Hepatocyte (in vitro differentiated cells): ENCODE results near the gene CCR1. TPM values are rescaled to one million over a fixed set of nuclear protein-coding genes. Genes with fewer than 3 reads are reported as not detected.

Source experiments
- DNase-seq: peaks from one replicate; pipeline ENCODE4 v3.0.0-alpha.2; 2016; ENCODE audit warnings: low spot score
- H2AFZ ChIP-seq: fragments of 200-600 bp; sonication (generic); 2 replicates; pipeline ENCODE4 v1.6.0; 2016; ENCODE audit warnings: antibody characterized with exemption, mild to moderate bottlenecking
- H3K27ac ChIP-seq: fragments of 200-600 bp; sonication (generic); 2 replicates; pipeline ENCODE4 v1.5.1; 2016; ENCODE audit warnings: mild to moderate bottlenecking
- H3K27me3 ChIP-seq: fragments of 200-600 bp; sonication (generic); 2 replicates; pipeline ENCODE4 v1.6.1; 2016
- H3K36me3 ChIP-seq: fragments of 200-600 bp; sonication (generic); replicated peaks from 2 replicates; pipeline ENCODE4 v1.5.1; 2016; ENCODE audit warnings: low read depth; ENCODE audit not compliant: insufficient read depth
- H3K4me1 ChIP-seq: fragments of 200-600 bp; sonication (generic); 2 replicates; pipeline ENCODE4 v1.5.1; 2016; ENCODE audit warnings: mild to moderate bottlenecking, moderate library complexity; ENCODE audit not compliant: insufficient read depth
- H3K4me2 ChIP-seq: fragments of 200-600 bp; sonication (generic); 2 replicates; pipeline ENCODE4 v1.6.0; 2016
- H3K4me3 ChIP-seq: fragments of 200-600 bp; sonication (generic); 2 replicates; pipeline ENCODE4 v1.5.1; 2016; ENCODE audit warnings: mild to moderate bottlenecking
- H3K79me2 ChIP-seq: fragments of 200-600 bp; sonication (generic); 2 replicates; pipeline ENCODE4 v1.6.0; 2017; ENCODE audit warnings: mild to moderate bottlenecking
- H3K9me2 ChIP-seq: fragments of 200-600 bp; sonication (generic); replicated peaks from 2 replicates; pipeline ENCODE4 v1.6.0; 2017; ENCODE audit warnings: mild to moderate bottlenecking; ENCODE audit not compliant: insufficient read depth
- H3K9me3 ChIP-seq: fragments of 200-600 bp; sonication (generic); 2 replicates; pipeline ENCODE4 v1.5.1; 2016; ENCODE audit warnings: low read depth, mild to moderate bottlenecking
- H4K20me1 ChIP-seq: fragments of 200-600 bp; sonication (generic); 2 replicates; pipeline ENCODE4 v1.6.0; 2016; ENCODE audit warnings: mild to moderate bottlenecking; ENCODE audit not compliant: insufficient read depth, poor library complexity, severe bottlenecking
- CTCF ChIP-seq: fragments of 200-600 bp; sonication (generic); IDR thresholded peaks from 2 replicates; pipeline ENCODE4 v1.5.1; 2016; ENCODE audit warnings: antibody characterized with exemption, mild to moderate bottlenecking; ENCODE audit not compliant: poor library complexity
- EZH2 ChIP-seq: fragments of 200-600 bp; sonication (generic); IDR thresholded peaks from 2 replicates; pipeline ENCODE4 v1.6.1; 2016; ENCODE audit warnings: antibody characterized with exemption, mild to moderate bottlenecking, borderline replicate concordance
- EZH2phosphoT487 ChIP-seq: fragments of 200-600 bp; sonication (generic); IDR thresholded peaks from one replicate; pipeline ENCODE4 v1.6.1; 2018; ENCODE audit warnings: antibody characterized with exemption, mild to moderate bottlenecking, low read depth, moderate library complexity; ENCODE audit not compliant: unreplicated experiment, severe bottlenecking
- WGBS: methylation state at CpG from one replicate; pipeline ENCODE4 v1.1.6; 2016; ENCODE audit warnings: low lambda C conversion rate; ENCODE audit errors: missing lambda C conversion rate; 5-methylcytosine and 5-hydroxymethylcytosine counted together
- polyA plus RNA-seq: library from polyadenylated mRNA; unstranded; fragments of >200 nt; fragmentation: Nextera tagmentation; extraction: Ambion mirVana; gene quantifications from 2 replicates; pipeline ENCODE4 v1.2.1, GENCODE V29; 2016
- total RNA-seq: library from RNA; depleted of rRNA; stranded (reverse); fragments of >200 nt; gene quantifications from 2 replicates; pipeline ENCODE4 v1.2.3, GENCODE V29; 2014

CCR1 gene
- total and polyA plus RNA-seq, 2 experiments from 2014 or later, result 1.8 to 3.5 TPM

GRCh38 chr3:46222435-46223161, 14.5 kb upstream of the CCR1 start:
- no peaks in the 10 kb centered on the region for H4K20me1 ChIP-seq
- no peaks in the 10 kb centered on the region for H3K9me3 ChIP-seq
- H3K79me2 ChIP-seq, result no peaks in the 10 kb centered on the region
- H3K36me3 ChIP-seq, result no peaks in the 10 kb centered on the region
- WGBS, result 88% methylated on average over 7 of the region's 7 CpGs
- no peak overlapping the region for H2AFZ ChIP-seq
- TF ChIP-seq EZH2 (no peak), CTCF (no peak), EZH2phosphoT487 (no peak)
- no peaks in the 10 kb centered on the region for H3K27me3 ChIP-seq
- H3K4me3 ChIP-seq, result no peak overlapping the region
- H3K4me1 ChIP-seq, result no peaks in the 10 kb centered on the region
- no peak overlapping the region for H3K4me2 ChIP-seq
- no peaks in the 10 kb centered on the region for H3K9me2 ChIP-seq
- no peak for DNase-seq
- no peak overlapping the region for H3K27ac ChIP-seq

- no peak overlapping the region for H3K27ac ChIP-seq
Observed at GRCh38 chr3:46221938-46222337, 13.8 kb upstream of the CCR1 start.

DNA sequence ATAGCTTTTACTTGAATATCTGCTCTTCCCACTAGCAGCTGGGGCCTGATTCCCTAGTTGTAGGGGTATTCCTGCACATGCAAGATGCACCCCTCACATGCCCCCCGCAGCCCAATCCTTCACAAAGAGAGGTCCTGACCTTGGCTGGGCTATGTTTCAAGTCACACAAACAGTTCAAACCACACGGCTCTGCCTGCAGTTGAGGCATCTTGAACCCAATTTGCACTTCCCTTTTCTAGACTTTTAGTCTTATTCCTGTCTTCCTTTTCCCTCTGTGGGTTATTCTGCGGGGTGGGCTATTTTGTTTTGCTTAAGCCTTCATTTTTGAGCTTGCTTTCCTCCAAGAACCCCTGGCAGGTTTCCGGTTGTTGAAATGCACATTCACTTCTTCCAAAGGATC, 13.3 kb upstream of the CCR1 start:
- no peak overlapping the region for H3K4me2 ChIP-seq
- no peaks in the 10 kb centered on the region for H3K27me3 ChIP-seq
- H3K4me3 ChIP-seq, result no peak overlapping the region
- H3K36me3 ChIP-seq, result no peaks in the 10 kb centered on the region
- DNase-seq, result no peak
- no peaks in the 10 kb centered on the region for H3K9me3 ChIP-seq
- H2AFZ ChIP-seq, result no peak overlapping the region
- no peaks in the 10 kb centered on the region for H3K9me2 ChIP-seq
- WGBS, result 76% methylated on average over 4 of the region's 4 CpGs
- no peaks in the 10 kb centered on the region for H3K79me2 ChIP-seq
- H4K20me1 ChIP-seq, result no peaks in the 10 kb centered on the region
- no peaks in the 10 kb centered on the region for H3K4me1 ChIP-seq
- no peak overlapping the region for H3K27ac ChIP-seq
- TF ChIP-seq EZH2phosphoT487 (no peak), CTCF (no peak), EZH2 (no peak)

More at GRCh38 chr3:46221938-46222337, 13.8 kb upstream of the CCR1 start:
- Histone ChIP-seq H3K4me2 (no peak overlapping the region), H3K9me3 (no peaks in the 10 kb centered on the region), H2AFZ (no peak overlapping the region), H3K36me3 (no peaks in the 10 kb centered on the region), H3K9me2 (no peaks in the 10 kb centered on the region), H4K20me1 (no peaks in the 10 kb centered on the region), H3K27me3 (no peaks in the 10 kb centered on the region), H3K79me2 (no peaks in the 10 kb centered on the region), H3K4me3 (no peak overlapping the region), H3K4me1 (no peaks in the 10 kb centered on the region)
- DNase-seq, result no peak
- TF ChIP-seq EZH2 (no peak), CTCF (no peak), EZH2phosphoT487 (no peak)
- WGBS, result 90% methylated on average over 1 of the region's 1 CpG
